Keratinocyte (primary cell): ENCODE results near the gene CCBE1. TPM values are rescaled to one million over a fixed set of nuclear protein-coding genes. Genes with fewer than 3 reads are reported as not detected.
A peak's percentile ranks its signal among the peaks of the same experiment; 100 is the strongest.

Source experiments
- DNase-seq: peaks from one replicate; pipeline ENCODE4 v3.0.0-alpha.2; 2011; ENCODE audit warnings: low read depth, missing footprints, low spot score
- FAIRE-seq: peaks from 2 replicates; lab custom pipeline; 2011; peaks lifted over from hg19 to GRCh38; lab: Jason Lieb, UNC
- H2AFZ ChIP-seq: 2 replicates; pipeline ENCODE4 v1.6.0; 2012; ENCODE audit warnings: low read length, control low read depth, inconsistent platforms; ENCODE audit not compliant: control insufficient read depth
- H3K27ac ChIP-seq: 2 replicates; pipeline ENCODE4 v1.5.1; 2011; ENCODE audit warnings: low read length; ENCODE audit not compliant: control insufficient read depth, insufficient read depth
- H3K27me3 ChIP-seq: 3 replicates; pipeline ENCODE4 v1.6.0; 2011; ENCODE audit warnings: low read length; ENCODE audit not compliant: control insufficient read depth, insufficient read depth; ENCODE audit errors: extremely low read depth
- H3K36me3 ChIP-seq, 2 experiments: 2 replicates in 1 of 2; 3 replicates in 1 of 2; pipeline ENCODE4 v1.5.1; 2011; ENCODE audit warnings: low read length in 2 of 2, mild to moderate bottlenecking in 1 of 2; ENCODE audit not compliant: control insufficient read depth in 2 of 2, insufficient read depth in 2 of 2; ENCODE audit errors: extremely low read depth in 1 of 2
- H3K4me1 ChIP-seq: 3 replicates; pipeline ENCODE4 v1.5.1; 2011; ENCODE audit warnings: low read length; ENCODE audit not compliant: control insufficient read depth, insufficient read depth; ENCODE audit errors: extremely low read depth
- H3K4me2 ChIP-seq: 3 replicates; pipeline ENCODE4 v1.6.0; 2011; ENCODE audit warnings: low read depth, low read length; ENCODE audit not compliant: control insufficient read depth, insufficient read depth; ENCODE audit errors: extremely low read depth
- H3K4me3 ChIP-seq, 3 experiments: fragments of 200-600 bp in 1 of 3; sonication (generic) in 1 of 3; 2 replicates in 2 of 3; 3 replicates in 1 of 3; pipeline ENCODE4 v1.5.1; 2011 to 2016; ENCODE audit warnings: low read length in 3 of 3, mild to moderate bottlenecking in 3 of 3, control low read depth in 2 of 3, inconsistent platforms in 1 of 3, low read depth in 1 of 3, mixed read lengths in 1 of 3, mixed run types in 1 of 3, moderate library complexity in 1 of 3; ENCODE audit not compliant: control insufficient read depth in 2 of 3, insufficient read depth in 2 of 3; ENCODE audit errors: extremely low read depth in 1 of 3
- H3K79me2 ChIP-seq: 2 replicates; pipeline ENCODE4 v1.6.0; 2012; ENCODE audit warnings: low read length; ENCODE audit not compliant: control insufficient read depth, insufficient read depth
- H3K9ac ChIP-seq: 3 replicates; pipeline ENCODE4 v1.6.0; 2011; ENCODE audit warnings: low read length; ENCODE audit not compliant: control insufficient read depth, insufficient read depth; ENCODE audit errors: extremely low read depth
- H3K9me1 ChIP-seq: 3 replicates; pipeline ENCODE4 v1.6.0; 2011; ENCODE audit warnings: low read length; ENCODE audit not compliant: control insufficient read depth, insufficient read depth; ENCODE audit errors: extremely low read depth
- H3K9me3 ChIP-seq: 2 replicates; pipeline ENCODE4 v1.5.1; 2012; ENCODE audit warnings: low read depth, low read length; ENCODE audit not compliant: control insufficient read depth
- H4K20me1 ChIP-seq: 3 replicates; pipeline ENCODE4 v1.6.0; 2011; ENCODE audit warnings: low read length; ENCODE audit not compliant: control insufficient read depth, insufficient read depth; ENCODE audit errors: extremely low read depth
- CTCF ChIP-seq, 3 experiments: IDR thresholded peaks in 1 of 3; conservative IDR thresholded peaks in 1 of 3; optimal IDR thresholded peaks in 1 of 3; 2 replicates in 2 of 3; 3 replicates in 1 of 3; pipeline versions ENCODE3 to v1.5.1; 2011; ENCODE audit warnings: low read length in 3 of 3, mild to moderate bottlenecking in 3 of 3, moderate library complexity in 2 of 3, control low read depth in 1 of 3, inconsistent platforms in 1 of 3; ENCODE audit not compliant: insufficient read depth in 2 of 3; ENCODE audit errors: extremely low read depth in 1 of 3
- EZH2 ChIP-seq: IDR thresholded peaks from one replicate; pipeline ENCODE4 v1.6.1; 2012; ENCODE audit warnings: inconsistent platforms, mild to moderate bottlenecking, low read length, moderate library complexity
- dilution Hi-C: fragments of 300-500 bp; cut with MboI; formaldehyde crosslinking; loops from one replicate; pipeline ENCODE4 v1.7.0; 2020; ENCODE audit warnings: low sequenced_read_pairs; ENCODE audit not compliant: extremely low pct_ligation_motif_present
- polyA plus RNA-seq, 5 experiments: library from polyadenylated mRNA; depleted of rRNA in 3 of 5; stranded (reverse) in 3 of 5; stranded (forward) in 1 of 5; unstranded in 1 of 5; fragments of >200 nt; gene quantifications; 1 replicate in 1 of 5; 2 replicates in 3 of 5; 3 replicates in 1 of 5; pipeline versions ENCODE4 v1.2.1 to v1.2.3, GENCODE V29; 2011 to 2012; ENCODE audit warnings: missing spikeins in 2 of 5, low read depth in 1 of 5, low replicate concordance in 1 of 5

The CCBE1 gene
- polyA plus RNA-seq, 1 donor (not counting 4 experiments of a cell fraction or from before 2014, with no cell fraction given): 20.1 TPM

DNA sequence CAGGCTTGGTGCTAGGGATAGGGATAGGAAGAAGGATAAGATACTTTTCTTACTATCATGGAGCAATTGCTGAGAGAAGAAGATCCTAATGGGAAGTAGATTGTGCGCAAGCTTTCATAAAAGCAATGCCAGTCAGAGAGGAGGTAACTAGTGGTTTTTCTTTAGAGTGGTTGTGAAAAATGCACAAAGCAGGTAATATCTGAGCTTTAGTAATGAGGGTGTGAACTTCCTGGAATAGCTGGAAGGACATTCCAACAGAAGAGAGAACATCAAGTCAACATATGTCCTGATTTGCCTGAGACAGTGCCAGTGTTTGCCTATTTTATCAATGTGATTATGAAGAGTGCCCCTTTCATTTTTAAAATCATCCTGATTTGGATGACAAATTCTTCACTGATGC is 34.1 kb downstream of the CCBE1 start:
- Histone ChIP-seq H4K20me1 (no peaks in the 10 kb centered on the region), H3K9ac (peak overlapping the region; percentile 52), H3K9me1 (no peaks in the 10 kb centered on the region), H3K4me2 (peak overlapping the region; percentile 83), H3K79me2 (peaks cover 4% of the 10 kb centered on the region), H2AFZ (no peak overlapping the region), H3K27me3 (no peaks in the 10 kb centered on the region), H3K9me3 (no peaks in the 10 kb centered on the region), H3K4me3 (peak overlapping the region in 2 of 3 experiments; percentile 19 to 26), H3K27ac (peak overlapping the region; percentile 93), H3K4me1 (peaks cover 56% of the 10 kb centered on the region), H3K36me3 (no peaks in the 10 kb centered on the region)
- dilution Hi-C loops: no loop called here
- DNase-seq (peak; percentile 21), FAIRE-seq (peak; percentile 93)
- no peak for TF ChIP-seq CTCF (optimal IDR thresholded peaks at IDR 0.05 in 1 of 3, IDR thresholded peaks at IDR 0.05 in 1 of 3, conservative IDR thresholded peaks at IDR 0.05 in 1 of 3; ENCODE audit: extremely low read depth in 1 of 3, insufficient read depth in 2 of 3, low read length in 3 of 3)
- no peak for TF ChIP-seq EZH2

- Histone ChIP-seq H3K36me3 (no peaks in the 10 kb centered on the region), H3K4me3 (peak overlapping the region in 1 of 3 experiments; percentile 19), H3K27me3 (no peaks in the 10 kb centered on the region), H3K9ac (peak overlapping the region; percentile 59), H4K20me1 (no peaks in the 10 kb centered on the region), H3K9me1 (no peaks in the 10 kb centered on the region), H3K27ac (peak overlapping the region; percentile 93), H3K4me2 (peak overlapping the region; percentile 83), H3K4me1 (peaks cover 60% of the 10 kb centered on the region), H3K79me2 (peaks cover 8% of the 10 kb centered on the region), H2AFZ (no peak overlapping the region), H3K9me3 (no peaks in the 10 kb centered on the region)
- dilution Hi-C loops: no loop called here
- DNase-seq: peak; percentile 69
- TF ChIP-seq EZH2 (no peak), CTCF (optimal IDR thresholded peaks at IDR 0.05 in 1 of 3, IDR thresholded peaks at IDR 0.05 in 1 of 3, conservative IDR thresholded peaks at IDR 0.05 in 1 of 3; ENCODE audit: extremely low read depth in 1 of 3, insufficient read depth in 2 of 3, low read length in 3 of 3) (no peak)
- peak; percentile 97 for FAIRE-seq
Measured at GRCh38 chr18:59661891-59662701, 35.1 kb downstream of the CCBE1 start.
